Gastrocnemius medialis (tissue), 4 donors: Measurements from ENCODE around the gene RIC8B.

ENCODE experiments used
- POLR2A ChIP-seq, 2 donors: fragments of 450-650 bp; IDR thresholded peaks; one replicate each; pipeline ENCODE4 v1.6.1; 2017; ENCODE audit warnings: antibody characterized with exemption in 2 of 2, mild to moderate bottlenecking in 2 of 2, moderate library complexity in 2 of 2
- TF ChIP-seq, protein P1 (sequence below), 5 experiments: fragments of 450-650 bp in 3 of 5; fragments of 200-600 bp in 2 of 5; sonication (generic) in 2 of 5; IDR thresholded peaks in 4 of 5; conservative IDR thresholded peaks in 1 of 5; 1 replicate in 4 of 5; 2 replicates in 1 of 5; pipeline ENCODE4 v1.5.1; 2016 to 2019; ENCODE audit warnings: antibody characterized with exemption in 5 of 5, mild to moderate bottlenecking in 3 of 5, moderate library complexity in 3 of 5

DNA sequence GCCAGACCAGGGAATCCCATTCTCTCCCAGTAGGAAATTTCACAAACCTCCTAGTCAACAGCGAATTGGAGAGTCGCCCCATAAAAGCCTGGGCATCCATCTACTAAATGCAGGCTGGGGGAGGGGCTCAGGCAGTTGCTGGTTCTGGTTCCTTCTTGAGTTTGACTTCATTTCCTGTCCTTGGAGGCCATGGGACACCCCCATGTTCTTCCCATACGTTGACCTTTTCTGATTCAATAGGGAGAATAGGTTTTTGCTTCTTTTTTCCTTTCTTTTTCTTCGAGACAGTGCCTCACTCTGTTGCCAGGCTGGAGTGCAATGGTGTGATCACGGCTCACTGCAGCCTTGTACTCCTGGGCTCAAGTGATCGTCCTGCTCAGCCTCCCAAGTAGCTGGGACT, 137.1 kb downstream of the RIC8B start:
- TF ChIP-seq, protein P1, sequence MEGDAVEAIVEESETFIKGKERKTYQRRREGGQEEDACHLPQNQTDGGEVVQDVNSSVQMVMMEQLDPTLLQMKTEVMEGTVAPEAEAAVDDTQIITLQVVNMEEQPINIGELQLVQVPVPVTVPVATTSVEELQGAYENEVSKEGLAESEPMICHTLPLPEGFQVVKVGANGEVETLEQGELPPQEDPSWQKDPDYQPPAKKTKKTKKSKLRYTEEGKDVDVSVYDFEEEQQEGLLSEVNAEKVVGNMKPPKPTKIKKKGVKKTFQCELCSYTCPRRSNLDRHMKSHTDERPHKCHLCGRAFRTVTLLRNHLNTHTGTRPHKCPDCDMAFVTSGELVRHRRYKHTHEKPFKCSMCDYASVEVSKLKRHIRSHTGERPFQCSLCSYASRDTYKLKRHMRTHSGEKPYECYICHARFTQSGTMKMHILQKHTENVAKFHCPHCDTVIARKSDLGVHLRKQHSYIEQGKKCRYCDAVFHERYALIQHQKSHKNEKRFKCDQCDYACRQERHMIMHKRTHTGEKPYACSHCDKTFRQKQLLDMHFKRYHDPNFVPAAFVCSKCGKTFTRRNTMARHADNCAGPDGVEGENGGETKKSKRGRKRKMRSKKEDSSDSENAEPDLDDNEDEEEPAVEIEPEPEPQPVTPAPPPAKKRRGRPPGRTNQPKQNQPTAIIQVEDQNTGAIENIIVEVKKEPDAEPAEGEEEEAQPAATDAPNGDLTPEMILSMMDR (IDR thresholded peaks at IDR 0.05 in 4 of 5, conservative IDR thresholded peaks at IDR 0.05 in 1 of 5), result no peak
- no peak for TF ChIP-seq POLR2A (IDR thresholded peaks at IDR 0.05)
